Upper lobe of right lung (tissue), 1 donor: ENCODE data around the gene MYO1H. TPM values are rescaled to one million over a fixed set of nuclear protein-coding genes. Genes with fewer than 3 reads are reported as not detected.

Experiments
- ATAC-seq: fragments of 200-7000 bp; cut with Tn5 transposase; one replicate; pipeline ENCODE4 v1.9.1; 2020; ENCODE audit warnings: mild to moderate bottlenecking, moderate library complexity
- DNase-seq: peaks from one replicate; pipeline ENCODE4 v3.0.0-alpha.2; 2020
- H3K27ac ChIP-seq: fragments of 200-600 bp; one replicate; pipeline ENCODE4 v1.8.0; 2022
- H3K27me3 ChIP-seq: fragments of 200-600 bp; one replicate; pipeline ENCODE4 v1.8.0; 2022; ENCODE audit warnings: mild to moderate bottlenecking
- H3K36me3 ChIP-seq: fragments of 200-600 bp; one replicate; pipeline ENCODE4 v1.8.0; 2022
- H3K4me1 ChIP-seq: fragments of 200-600 bp; one replicate; pipeline ENCODE4 v1.8.0; 2022
- H3K4me3 ChIP-seq: fragments of 200-600 bp; one replicate; pipeline ENCODE4 v1.8.0; 2022; ENCODE audit warnings: mild to moderate bottlenecking
- H3K9me3 ChIP-seq: fragments of 200-600 bp; one replicate; pipeline ENCODE4 v1.8.0; 2022
- intact Hi-C: fragments of 100-400 bp; cut with DNase I; formaldehyde crosslinking; loops from one replicate; pipeline ENCODE4 v1.11.0; 2022
- long read RNA-seq: library from polyadenylated mRNA; unstranded; transcript quantifications from one replicate; pipeline ENCODE4 v2.0.0, GENCODE V29; 2021
- total RNA-seq: library from RNA; stranded (reverse); fragmentation: NEBNext Ultra II Directional; extraction: Animal tissue kit (Norgen Biotek cat#: 25700); gene quantifications from one replicate; pipeline ENCODE4 v1.2.1, GENCODE V29; 2021
- TF ChIP-seq, protein P1 (sequence below): fragments of 200-600 bp; IDR thresholded peaks from one replicate; pipeline ENCODE4 v1.8.0; 2022; ENCODE audit warnings: antibody characterized with exemption
- donor health status: DM: no; HTN: yes; CAD: no; lungs with severe emphysema.

MYO1H gene
- 0.64 TPM for total RNA-seq
- long read RNA-seq, partial matches to known transcripts: 0 of 4 reads
- long read RNA-seq, other reads (novel, unspliced or antisense): 4 of 4 reads

DNA sequence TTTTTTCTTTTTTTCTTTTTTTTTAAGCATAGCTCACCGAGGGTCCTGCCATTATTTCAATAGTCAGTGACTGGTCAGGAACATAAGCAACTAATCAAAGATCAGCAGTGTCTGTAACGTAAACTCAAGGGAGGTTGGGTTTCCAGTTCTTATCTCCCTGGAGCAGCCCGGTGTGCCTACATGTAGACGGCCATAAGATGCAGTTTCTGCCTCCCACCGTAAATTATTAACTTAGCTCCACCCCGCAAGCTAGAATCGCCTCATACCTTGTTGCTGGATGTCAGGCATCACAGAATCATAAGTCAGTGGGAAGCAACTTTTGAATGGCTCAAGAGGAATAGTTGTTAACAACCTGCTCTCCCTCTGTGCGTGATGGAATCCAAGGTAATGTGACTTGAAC is at the start of gene MYO1H:
Gene MYO1H (plus strand): TSS at position 312 of the 400 bp plus-strand sequence. CDS start 61 bp downstream, at position 373.
- ATAC-seq (no peak), DNase-seq (no peak)
- no peaks in the 10 kb centered on the region for H3K9me3 ChIP-seq
- TF ChIP-seq, protein P1, sequence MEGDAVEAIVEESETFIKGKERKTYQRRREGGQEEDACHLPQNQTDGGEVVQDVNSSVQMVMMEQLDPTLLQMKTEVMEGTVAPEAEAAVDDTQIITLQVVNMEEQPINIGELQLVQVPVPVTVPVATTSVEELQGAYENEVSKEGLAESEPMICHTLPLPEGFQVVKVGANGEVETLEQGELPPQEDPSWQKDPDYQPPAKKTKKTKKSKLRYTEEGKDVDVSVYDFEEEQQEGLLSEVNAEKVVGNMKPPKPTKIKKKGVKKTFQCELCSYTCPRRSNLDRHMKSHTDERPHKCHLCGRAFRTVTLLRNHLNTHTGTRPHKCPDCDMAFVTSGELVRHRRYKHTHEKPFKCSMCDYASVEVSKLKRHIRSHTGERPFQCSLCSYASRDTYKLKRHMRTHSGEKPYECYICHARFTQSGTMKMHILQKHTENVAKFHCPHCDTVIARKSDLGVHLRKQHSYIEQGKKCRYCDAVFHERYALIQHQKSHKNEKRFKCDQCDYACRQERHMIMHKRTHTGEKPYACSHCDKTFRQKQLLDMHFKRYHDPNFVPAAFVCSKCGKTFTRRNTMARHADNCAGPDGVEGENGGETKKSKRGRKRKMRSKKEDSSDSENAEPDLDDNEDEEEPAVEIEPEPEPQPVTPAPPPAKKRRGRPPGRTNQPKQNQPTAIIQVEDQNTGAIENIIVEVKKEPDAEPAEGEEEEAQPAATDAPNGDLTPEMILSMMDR: no peak
- H3K27ac ChIP-seq: no peak within 1 kb of the TSS
- H3K4me3 ChIP-seq: no peak within 1 kb of the TSS
- intact Hi-C loops: no loop called here
- H3K27me3 ChIP-seq: peaks cover 5% of the 10 kb centered on the region
- H3K4me1 ChIP-seq: no peaks in the 10 kb centered on the region
- H3K36me3 ChIP-seq: no peaks in the 10 kb centered on the region

DNA sequence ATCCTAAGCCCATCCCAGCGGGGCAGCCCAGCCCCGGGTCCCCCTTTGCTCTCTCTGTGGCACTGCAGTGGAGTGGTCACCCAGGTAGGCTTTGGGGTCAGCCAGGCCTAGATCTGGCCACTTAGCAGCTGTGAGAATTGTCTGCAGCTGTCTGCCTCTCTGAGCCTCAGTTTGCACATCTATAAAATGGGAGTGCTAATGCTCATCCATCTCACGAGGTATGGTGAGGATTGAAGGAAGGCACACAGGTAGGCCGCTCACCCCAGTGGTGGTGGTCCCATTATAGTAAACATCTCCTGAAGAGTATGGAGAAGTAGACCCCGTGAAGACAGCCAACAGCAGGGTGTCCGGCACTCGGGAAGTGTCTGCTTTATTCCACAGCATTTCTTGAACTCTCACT is 47.9 kb upstream of the MYO1H start:
- Histone ChIP-seq H3K27me3 (peaks cover 35% of the 10 kb centered on the region), H3K36me3 (no peaks in the 10 kb centered on the region), H3K4me3 (no peak overlapping the region), H3K27ac (no peak overlapping the region), H3K9me3 (no peaks in the 10 kb centered on the region), H3K4me1 (no peaks in the 10 kb centered on the region)
- DNase-seq (no peak), ATAC-seq (no peak)
- intact Hi-C loops: no loop called here
- TF ChIP-seq, protein P1: no peak

DNA sequence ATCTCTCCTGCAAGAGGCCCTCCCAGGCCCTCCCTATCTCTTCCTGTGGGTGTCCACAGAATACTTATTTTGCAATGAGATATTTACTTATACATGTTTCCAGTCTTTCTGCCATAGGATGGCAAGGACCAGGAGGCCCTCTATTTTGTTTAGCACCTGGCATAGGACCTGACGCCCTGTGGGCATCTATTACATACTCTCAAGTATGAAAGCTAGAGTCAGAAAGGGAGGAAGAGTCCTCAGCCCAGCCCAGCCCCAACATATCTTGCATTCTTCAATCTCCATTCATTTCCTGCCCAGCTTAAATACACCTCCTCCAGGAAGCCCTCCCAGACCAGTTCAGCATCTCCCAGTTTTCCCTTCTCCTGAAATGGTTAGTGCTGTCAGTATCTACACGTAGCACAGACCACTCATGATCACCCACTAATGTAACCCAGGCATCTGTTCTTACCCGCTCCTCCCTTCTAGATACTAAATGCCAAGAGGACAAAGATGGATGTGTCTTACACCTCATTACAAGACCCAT is 46.0 kb upstream of the MYO1H start:
- DNase-seq (no peak), ATAC-seq (no peak)
- H3K4me3 ChIP-seq: no peak overlapping the region
- no peak overlapping the region for H3K27ac ChIP-seq
- H3K27me3 ChIP-seq: peaks cover 43% of the 10 kb centered on the region
- intact Hi-C loops: no loop called here
- TF ChIP-seq, protein P1: no peak
- no peaks in the 10 kb centered on the region for H3K36me3 ChIP-seq
- H3K4me1 ChIP-seq: no peaks in the 10 kb centered on the region
- H3K9me3 ChIP-seq: no peaks in the 10 kb centered on the region

DNA sequence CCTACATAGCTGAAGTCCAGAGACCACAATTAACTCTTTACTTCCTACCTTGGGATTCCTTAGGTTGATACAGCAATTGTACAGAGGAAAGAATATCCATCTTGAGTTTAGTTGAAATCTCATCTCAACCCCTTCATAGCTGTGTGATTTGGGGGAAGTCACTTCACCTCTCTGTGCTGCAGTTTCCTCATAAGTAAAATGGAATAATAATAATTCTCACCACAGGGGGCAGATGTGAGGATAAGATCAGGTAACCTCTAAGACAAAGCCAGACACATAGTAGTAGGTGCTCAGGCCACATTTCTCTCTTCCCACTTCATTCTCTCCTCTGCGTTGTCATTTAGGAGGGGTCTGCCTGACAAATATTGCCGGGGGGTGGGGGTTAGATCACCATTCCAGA is 45.3 kb upstream of the MYO1H start:
- ATAC-seq: no peak
- DNase-seq: no peak
- Histone ChIP-seq H3K36me3 (no peaks in the 10 kb centered on the region), H3K4me1 (no peaks in the 10 kb centered on the region), H3K27ac (no peak overlapping the region), H3K4me3 (no peak overlapping the region), H3K9me3 (no peaks in the 10 kb centered on the region), H3K27me3 (peaks cover 48% of the 10 kb centered on the region)
- intact Hi-C loops: no loop called here
- TF ChIP-seq, protein P1: peak; percentile 9

GRCh38 chr12:109302770-109303169 is 44.9 kb upstream of the MYO1H start:
- no peak for ATAC-seq
- intact Hi-C loops: no loop called here
- peaks cover 52% of the 10 kb centered on the region for H3K27me3 ChIP-seq

More at GRCh38 chr12:109302770-109303169, 44.9 kb upstream of the MYO1H start:
- TF ChIP-seq, protein P1: no peak
- H3K4me1 ChIP-seq: no peaks in the 10 kb centered on the region
- no peak for DNase-seq
- H3K27ac ChIP-seq: no peak overlapping the region
- no peaks in the 10 kb centered on the region for H3K9me3 ChIP-seq
- H3K4me3 ChIP-seq: no peak overlapping the region
- no peaks in the 10 kb centered on the region for H3K36me3 ChIP-seq
